Osteocyte (in vitro differentiated cells): Measurements from ENCODE around the gene ZSCAN12. TPM values are rescaled to one million over a fixed set of nuclear protein-coding genes. Genes with fewer than 3 reads are reported as not detected.
A peak's percentile ranks its signal among the peaks of the same experiment; 100 is the strongest.

Experiments
- DNase-seq: peaks from one replicate; pipeline ENCODE4 v3.0.0; 2021; ENCODE audit warnings: mixed read lengths; ENCODE audit not compliant: unreplicated experiment; ENCODE audit errors: extremely low spot score
- H3K27ac Mint-ChIP-seq: one replicate; pipeline ENCODE4 v1.8.0; 2021; ENCODE audit warnings: mild to moderate bottlenecking, mixed read lengths; ENCODE audit not compliant: unreplicated experiment
- H3K27me3 Mint-ChIP-seq: one replicate; pipeline ENCODE4 v1.8.0; 2021; ENCODE audit warnings: mixed read lengths; ENCODE audit not compliant: unreplicated experiment
- H3K36me3 Mint-ChIP-seq: one replicate; pipeline ENCODE4 v1.8.0; 2021; ENCODE audit warnings: mixed read lengths; ENCODE audit not compliant: unreplicated experiment
- H3K4me1 Mint-ChIP-seq: one replicate; pipeline ENCODE4 v1.8.0; 2021; ENCODE audit warnings: mixed read lengths; ENCODE audit not compliant: unreplicated experiment
- H3K4me3 Mint-ChIP-seq: one replicate; pipeline ENCODE4 v1.8.0; 2021; ENCODE audit warnings: mild to moderate bottlenecking, moderate library complexity, mixed read lengths; ENCODE audit not compliant: unreplicated experiment
- H3K9me3 Mint-ChIP-seq: one replicate; pipeline ENCODE4 v1.8.0; 2021; ENCODE audit warnings: mixed read lengths; ENCODE audit not compliant: unreplicated experiment
- CTCF ChIP-seq: fragments of 200-600 bp; sonication (generic); IDR thresholded peaks from 2 replicates; pipeline ENCODE4 v1.5.0; 2021; ENCODE audit warnings: antibody characterized with exemption, mild to moderate bottlenecking, moderate library complexity
- total RNA-seq: library from RNA; stranded (reverse); gene quantifications from 2 replicates; pipeline ENCODE4 v1.2.1, GENCODE V29; 2021

The ZSCAN12 gene
- total RNA-seq, 1 donor from 2014 or later = 4.5 TPM

DNA sequence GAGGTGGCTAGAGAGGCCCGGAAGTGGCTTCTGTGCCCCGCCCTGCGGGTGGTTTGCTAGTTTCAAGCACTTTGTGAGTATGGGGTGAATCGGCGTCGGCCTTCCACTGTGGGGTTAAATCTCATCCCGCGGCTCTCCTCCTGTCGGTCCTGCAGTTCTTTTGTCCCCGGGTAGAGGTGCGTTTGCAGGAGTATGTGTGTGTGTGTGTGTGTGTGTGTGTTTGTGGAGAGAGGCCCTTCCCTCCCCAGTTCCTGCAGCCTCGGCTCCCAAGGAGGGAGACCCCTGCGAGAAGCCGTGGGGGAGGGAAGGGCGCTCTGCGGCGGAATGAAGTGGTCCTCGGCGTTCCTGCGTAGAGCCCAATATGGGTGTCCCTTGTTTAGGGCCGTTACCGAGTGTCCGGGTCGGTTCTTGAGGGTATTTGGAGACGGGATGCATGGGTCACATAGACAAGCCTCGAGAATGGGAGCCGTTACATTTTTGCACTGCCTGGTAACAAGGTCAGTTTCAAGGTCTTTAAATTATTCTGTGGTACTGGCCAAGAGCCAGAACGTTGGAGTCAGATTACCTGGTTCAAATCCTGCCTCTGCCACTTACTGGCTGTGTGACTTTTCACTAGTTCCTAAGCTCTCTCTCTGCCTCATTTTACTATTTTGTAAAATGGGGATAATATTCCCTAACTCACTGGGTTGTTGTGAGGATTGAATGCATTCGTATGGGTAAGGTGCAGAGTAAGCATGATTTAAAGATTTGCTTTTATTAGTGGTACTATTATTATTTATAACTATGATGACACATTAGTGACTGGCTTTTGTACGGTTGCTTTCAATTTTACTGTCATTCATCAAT is 49.4 kb downstream of the ZSCAN12 start, which contains the start of gene ZKSCAN3:
Gene ZKSCAN3 (plus strand): TSS at position 56 of the 846 bp plus-strand sequence. CDS start 9,640 bp downstream, outside the sequence.
- no peak for DNase-seq
- H3K9me3 Mint-ChIP-seq = no peaks in the 10 kb centered on the region
- no peak for TF ChIP-seq CTCF
- no peaks in the 10 kb centered on the region for H3K36me3 Mint-ChIP-seq
- peaks cover 29% of the 10 kb centered on the region for H3K4me1 Mint-ChIP-seq
- peak within 1 kb of the TSS; percentile 95 for H3K4me3 Mint-ChIP-seq
- peaks cover 29% of the 10 kb centered on the region for H3K27me3 Mint-ChIP-seq
- peak within 1 kb of the TSS; percentile 89 for H3K27ac Mint-ChIP-seq

GRCh38 chr6:28349344-28349891 is 50.1 kb downstream of the ZSCAN12 start:
- Mint-ChIP-seq H3K27me3 (peaks cover 35% of the 10 kb centered on the region), H3K9me3 (no peaks in the 10 kb centered on the region), H3K27ac (peak overlapping the region; percentile 89), H3K4me3 (peak overlapping the region; percentile 95), H3K4me1 (peaks cover 28% of the 10 kb centered on the region), H3K36me3 (no peaks in the 10 kb centered on the region)
- TF ChIP-seq CTCF = no peak
- no peak for DNase-seq

GRCh38 chr6:28347119-28347518 is 52.4 kb downstream of the ZSCAN12 start:
- Mint-ChIP-seq H3K27me3 (peaks cover 49% of the 10 kb centered on the region), H3K4me1 (peaks cover 25% of the 10 kb centered on the region), H3K27ac (no peak overlapping the region), H3K36me3 (no peaks in the 10 kb centered on the region), H3K4me3 (no peak overlapping the region), H3K9me3 (no peaks in the 10 kb centered on the region)
- DNase-seq = no peak
- no peak for TF ChIP-seq CTCF

GRCh38 chr6:28345201-28345600 is 54.3 kb downstream of the ZSCAN12 start:
- Mint-ChIP-seq H3K27me3 (peaks cover 65% of the 10 kb centered on the region), H3K9me3 (no peaks in the 10 kb centered on the region), H3K4me3 (no peak overlapping the region), H3K4me1 (peaks cover 8% of the 10 kb centered on the region), H3K27ac (no peak overlapping the region), H3K36me3 (no peaks in the 10 kb centered on the region)
- TF ChIP-seq CTCF = no peak
- no peak for DNase-seq
